Measurements from ENCODE around the gene ZSCAN10. TPM values are rescaled to one million over a fixed set of nuclear protein-coding genes. Genes with fewer than 3 reads are reported as not detected.

The ZSCAN10 gene
- polyA plus RNA-seq, 1 donor (not counting 4 experiments of a cell fraction or from before 2014, with no cell fraction given), result not detected

DNA sequence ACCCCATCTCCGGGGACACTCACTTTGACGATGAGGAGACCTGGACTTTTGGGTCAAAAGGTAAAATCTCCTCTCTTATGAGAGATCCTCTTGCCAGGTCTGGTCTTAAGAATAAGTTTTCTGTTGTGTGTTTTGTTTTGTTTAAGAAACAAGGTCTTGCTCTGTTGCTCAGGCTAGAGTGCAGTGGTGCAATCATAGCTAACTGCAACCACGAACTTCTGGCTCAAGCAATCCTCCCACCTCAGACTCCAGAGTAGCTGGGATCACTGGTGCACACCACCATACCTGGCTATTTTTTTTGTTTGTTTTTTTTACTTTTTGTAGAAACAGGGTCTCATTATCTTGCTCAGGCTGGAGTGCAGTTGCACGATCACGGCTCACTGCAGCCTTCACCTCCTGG lies 48.6 kb downstream of the ZSCAN10 start:
- Histone ChIP-seq H2AFZ (ENCODE audit: control insufficient read depth, low read length) (no peak overlapping the region), H3K27me3 (ENCODE audit: control insufficient read depth, extremely low read depth, insufficient read depth, low read length) (peaks cover 36% of the 10 kb centered on the region), H3K9me1 (ENCODE audit: control insufficient read depth, extremely low read depth, insufficient read depth, low read length) (no peaks in the 10 kb centered on the region), H3K79me2 (ENCODE audit: control insufficient read depth, insufficient read depth, low read length) (no peaks in the 10 kb centered on the region), H3K4me2 (ENCODE audit: control insufficient read depth, extremely low read depth, insufficient read depth, low read depth, low read length) (no peak overlapping the region), H3K27ac (ENCODE audit: control insufficient read depth, insufficient read depth, low read length) (no peak overlapping the region), H3K4me1 (ENCODE audit: control insufficient read depth, extremely low read depth, insufficient read depth, low read length) (no peaks in the 10 kb centered on the region), H3K4me3 (ENCODE audit: control insufficient read depth in 2 of 3, extremely low read depth in 1 of 3, insufficient read depth in 2 of 3, low read depth in 1 of 3, low read length in 3 of 3) (no peak overlapping the region), H3K9ac (ENCODE audit: control insufficient read depth, extremely low read depth, insufficient read depth, low read length) (no peak overlapping the region), H3K9me3 (ENCODE audit: control insufficient read depth, low read depth, low read length) (no peaks in the 10 kb centered on the region), H4K20me1 (ENCODE audit: control insufficient read depth, extremely low read depth, insufficient read depth, low read length) (no peaks in the 10 kb centered on the region), H3K36me3 (ENCODE audit: control insufficient read depth in 2 of 2, extremely low read depth in 1 of 2, insufficient read depth in 2 of 2, low read length in 2 of 2) (peaks cover 0 to 6% of the 10 kb centered on the region in 2 experiments)
- TF ChIP-seq, protein P1, sequence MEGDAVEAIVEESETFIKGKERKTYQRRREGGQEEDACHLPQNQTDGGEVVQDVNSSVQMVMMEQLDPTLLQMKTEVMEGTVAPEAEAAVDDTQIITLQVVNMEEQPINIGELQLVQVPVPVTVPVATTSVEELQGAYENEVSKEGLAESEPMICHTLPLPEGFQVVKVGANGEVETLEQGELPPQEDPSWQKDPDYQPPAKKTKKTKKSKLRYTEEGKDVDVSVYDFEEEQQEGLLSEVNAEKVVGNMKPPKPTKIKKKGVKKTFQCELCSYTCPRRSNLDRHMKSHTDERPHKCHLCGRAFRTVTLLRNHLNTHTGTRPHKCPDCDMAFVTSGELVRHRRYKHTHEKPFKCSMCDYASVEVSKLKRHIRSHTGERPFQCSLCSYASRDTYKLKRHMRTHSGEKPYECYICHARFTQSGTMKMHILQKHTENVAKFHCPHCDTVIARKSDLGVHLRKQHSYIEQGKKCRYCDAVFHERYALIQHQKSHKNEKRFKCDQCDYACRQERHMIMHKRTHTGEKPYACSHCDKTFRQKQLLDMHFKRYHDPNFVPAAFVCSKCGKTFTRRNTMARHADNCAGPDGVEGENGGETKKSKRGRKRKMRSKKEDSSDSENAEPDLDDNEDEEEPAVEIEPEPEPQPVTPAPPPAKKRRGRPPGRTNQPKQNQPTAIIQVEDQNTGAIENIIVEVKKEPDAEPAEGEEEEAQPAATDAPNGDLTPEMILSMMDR (optimal IDR thresholded peaks at IDR 0.05 in 1 of 3, IDR thresholded peaks at IDR 0.05 in 1 of 3, conservative IDR thresholded peaks at IDR 0.05 in 1 of 3; ENCODE audit: extremely low read depth in 1 of 3, insufficient read depth in 2 of 3, low read length in 3 of 3), result no peak
- no peak for TF ChIP-seq EZH2 (IDR thresholded peaks at IDR 0.05; ENCODE audit: low read length)
- DNase-seq (ENCODE audit: low read depth, low spot score), result no peak
- dilution Hi-C loops (cut with MboI; ENCODE audit: extremely low pct_ligation_motif_present, low sequenced_read_pairs), result no loop called here
- FAIRE-seq, result no peak

GRCh38 chr16:3049921-3050481 lies 49.1 kb downstream of the ZSCAN10 start:
- H3K36me3 ChIP-seq (ENCODE audit: control insufficient read depth in 2 of 2, extremely low read depth in 1 of 2, insufficient read depth in 2 of 2, low read length in 2 of 2), result peaks cover 0 to 6% of the 10 kb centered on the region in 2 experiments
- peaks cover 41% of the 10 kb centered on the region for H3K27me3 ChIP-seq (ENCODE audit: control insufficient read depth, extremely low read depth, insufficient read depth, low read length)
- H3K4me3 ChIP-seq (ENCODE audit: control insufficient read depth in 2 of 3, extremely low read depth in 1 of 3, insufficient read depth in 2 of 3, low read depth in 1 of 3, low read length in 3 of 3), result no peak overlapping the region
- TF ChIP-seq EZH2 (IDR thresholded peaks at IDR 0.05; ENCODE audit: low read length), result no peak
- TF ChIP-seq, protein P1 (optimal IDR thresholded peaks at IDR 0.05 in 1 of 3, IDR thresholded peaks at IDR 0.05 in 1 of 3, conservative IDR thresholded peaks at IDR 0.05 in 1 of 3; ENCODE audit: extremely low read depth in 1 of 3, insufficient read depth in 2 of 3, low read length in 3 of 3), result no peak
- H3K27ac ChIP-seq (ENCODE audit: control insufficient read depth, insufficient read depth, low read length), result no peak overlapping the region
- H4K20me1 ChIP-seq (ENCODE audit: control insufficient read depth, extremely low read depth, insufficient read depth, low read length), result no peaks in the 10 kb centered on the region
- dilution Hi-C loops (cut with MboI; ENCODE audit: extremely low pct_ligation_motif_present, low sequenced_read_pairs), result no loop called here
- no peak for DNase-seq (ENCODE audit: low read depth, low spot score)
- no peak for FAIRE-seq
- no peak overlapping the region for H3K4me2 ChIP-seq (ENCODE audit: control insufficient read depth, extremely low read depth, insufficient read depth, low read depth, low read length)
- H3K9ac ChIP-seq (ENCODE audit: control insufficient read depth, extremely low read depth, insufficient read depth, low read length), result no peak overlapping the region
- no peaks in the 10 kb centered on the region for H3K4me1 ChIP-seq (ENCODE audit: control insufficient read depth, extremely low read depth, insufficient read depth, low read length)
- H3K79me2 ChIP-seq (ENCODE audit: control insufficient read depth, insufficient read depth, low read length), result no peaks in the 10 kb centered on the region
- H3K9me1 ChIP-seq (ENCODE audit: control insufficient read depth, extremely low read depth, insufficient read depth, low read length), result no peaks in the 10 kb centered on the region
- H3K9me3 ChIP-seq (ENCODE audit: control insufficient read depth, low read depth, low read length), result no peaks in the 10 kb centered on the region
- no peak overlapping the region for H2AFZ ChIP-seq (ENCODE audit: control insufficient read depth, low read length)

Data from keratinocyte (primary cell).